ENCODE results near the gene GRPEL1.

GRCh38 chr4:7045553-7045952 is 22.3 kb downstream of the GRPEL1 start:
- TF ChIP-seq CTCF (IDR thresholded peaks at IDR 0.05; ENCODE audit: low read depth, low read length, poor library complexity, severe bottlenecking) (no peak), EZH2phosphoT487 (IDR thresholded peaks at IDR 0.05; ENCODE audit: borderline replicate concordance, low read length) (no peak)
